CD14-positive monocyte (primary cell): ENCODE measurements around the gene EMC10. TPM values are rescaled to one million over a fixed set of nuclear protein-coding genes. Genes with fewer than 3 reads are reported as not detected.
A peak's percentile ranks its signal among the peaks of the same experiment; 100 is the strongest.

Source experiments
- DNase-seq, 3 donors: peaks; one replicate each; pipeline ENCODE4 v3.0.0-alpha.2; 2011 to 2022
- H2AFZ ChIP-seq: 2 replicates; pipeline ENCODE4 v1.6.0; 2012; ENCODE audit warnings: mild to moderate bottlenecking, low read depth, low read length, inconsistent platforms; ENCODE audit not compliant: insufficient read depth, poor library complexity, severe bottlenecking
- H3K27ac ChIP-seq, 2 donors: 1 replicate in 1 of 2; 2 replicates in 1 of 2; pipeline ENCODE4 v1.5.1; 2012 to 2013; ENCODE audit warnings: low read length in 2 of 2, control low read depth in 1 of 2, inconsistent platforms in 1 of 2, low read depth in 1 of 2, mild to moderate bottlenecking in 1 of 2
- H3K27me3 ChIP-seq, 2 donors: one replicate each; pipeline versions ENCODE4 v1.6.0 to v1.6.1; 2011 to 2013; ENCODE audit warnings: low read length in 2 of 2; ENCODE audit not compliant: control insufficient read depth in 2 of 2, insufficient read depth in 2 of 2
- H3K36me3 ChIP-seq, 2 donors: replicated peaks in 1 of 2; 1 replicate in 1 of 2; 2 replicates in 1 of 2; pipeline versions ENCODE4 v1.5.1 to v1.6.1; 2012 to 2013; ENCODE audit warnings: low read length in 2 of 2, control low read depth in 1 of 2, inconsistent platforms in 1 of 2, mild to moderate bottlenecking in 1 of 2; ENCODE audit not compliant: insufficient read depth in 2 of 2, control insufficient read depth in 1 of 2
- H3K4me1 ChIP-seq, 2 donors: 1 replicate in 1 of 2; 2 replicates in 1 of 2; pipeline versions ENCODE4 v1.5.1 to v1.6.1; 2012 to 2013; ENCODE audit warnings: low read length in 2 of 2, control low read depth in 1 of 2, inconsistent platforms in 1 of 2, mild to moderate bottlenecking in 1 of 2, moderate library complexity in 1 of 2; ENCODE audit not compliant: insufficient read depth in 2 of 2, control insufficient read depth in 1 of 2
- H3K4me2 ChIP-seq: replicated peaks from 2 replicates; pipeline ENCODE3; 2012; ENCODE audit warnings: low read length, moderate library complexity, mild to moderate bottlenecking; ENCODE audit not compliant: poor library complexity, severe bottlenecking; ENCODE audit errors: extremely low read depth
- H3K4me3 ChIP-seq, 3 experiments: fragments of 200-600 bp in 1 of 3; sonication (generic) in 1 of 3; replicated peaks in 1 of 3; 1 replicate in 2 of 3; 2 replicates in 1 of 3; pipeline ENCODE4 v1.5.1; 2011 to 2013; ENCODE audit warnings: low read length in 3 of 3, mild to moderate bottlenecking in 3 of 3, control low read depth in 2 of 3, low read depth in 2 of 3, inconsistent platforms in 1 of 3, moderate library complexity in 1 of 3
- H3K79me2 ChIP-seq: 2 replicates; pipeline ENCODE4 v1.6.0; 2012; ENCODE audit warnings: mild to moderate bottlenecking, control low read depth, inconsistent platforms, low read length, moderate library complexity; ENCODE audit not compliant: insufficient read depth
- H3K9ac ChIP-seq: 2 replicates; pipeline ENCODE4 v1.6.0; 2017; ENCODE audit warnings: low read length, mild to moderate bottlenecking; ENCODE audit not compliant: insufficient read depth, poor library complexity, severe bottlenecking
- H3K9me3 ChIP-seq, 2 donors: replicated peaks in 1 of 2; 1 replicate in 1 of 2; 2 replicates in 1 of 2; pipeline versions ENCODE4 v1.5.1 to v1.6.1; 2012 to 2013; ENCODE audit warnings: low read length in 2 of 2, control low read depth in 1 of 2; ENCODE audit not compliant: control insufficient read depth in 1 of 2, insufficient read depth in 1 of 2
- H4K20me1 ChIP-seq: 2 replicates; pipeline ENCODE4 v1.6.0; 2012; ENCODE audit warnings: mild to moderate bottlenecking, low read length, control low read depth, moderate library complexity; ENCODE audit not compliant: insufficient read depth
- H3K27ac Mint-ChIP-seq, 7 donors: one replicate each; pipeline ENCODE4 v1.8.0; 2020; ENCODE audit warnings: mild to moderate bottlenecking in 7 of 7, mixed read lengths in 7 of 7, moderate library complexity in 6 of 7, inconsistent platforms in 2 of 7
- H3K27me3 Mint-ChIP-seq, 3 donors: one replicate each; pipeline ENCODE4 v1.8.0; 2021 to 2022; ENCODE audit warnings: low read depth in 3 of 3, mild to moderate bottlenecking in 3 of 3, mixed read lengths in 3 of 3, moderate library complexity in 3 of 3, inconsistent platforms in 1 of 3
- H3K36me3 Mint-ChIP-seq, 2 donors: one replicate each; pipeline ENCODE4 v1.8.0; 2020; ENCODE audit warnings: mixed read lengths in 2 of 2, inconsistent platforms in 1 of 2, mild to moderate bottlenecking in 1 of 2
- H3K4me1 Mint-ChIP-seq: one replicate; pipeline ENCODE4 v1.8.0; 2020; ENCODE audit warnings: mild to moderate bottlenecking, mixed read lengths
- H3K4me3 Mint-ChIP-seq, 2 donors: one replicate each; pipeline ENCODE4 v1.8.0; 2020; ENCODE audit warnings: mild to moderate bottlenecking in 2 of 2, mixed read lengths in 2 of 2, moderate library complexity in 1 of 2
- H3K9me3 Mint-ChIP-seq, 7 donors: one replicate each; pipeline ENCODE4 v1.8.0; 2020 to 2022; ENCODE audit warnings: mixed read lengths in 7 of 7, mild to moderate bottlenecking in 6 of 7, moderate library complexity in 6 of 7, inconsistent platforms in 2 of 7
- WGBS: methylation state at CpG from one replicate; pipeline ENCODE4 v1.1.5; 2013; ENCODE audit warnings: missing lambda C conversion rate; ENCODE audit not compliant: insufficient coverage; 5-methylcytosine and 5-hydroxymethylcytosine counted together
- intact Hi-C, 2 donors: fragments of 100-400 bp; cut with micrococcal nuclease; formaldehyde crosslinking; loops; one replicate each; pipeline versions ENCODE4 v1.15.0 to v1.15.1; 2023
- polyA minus RNA-seq: library from RNA; depleted of rRNA, polyadenylated mRNA; stranded (reverse); fragments of >200 nt; gene quantifications from 2 replicates; pipeline ENCODE4 v1.2.3, GENCODE V29; 2012
- polyA plus RNA-seq, 3 donors: library from polyadenylated mRNA; depleted of rRNA in 1 of 3; unstranded in 2 of 3; stranded (reverse) in 1 of 3; fragments of 300-500 nt in 2 of 3; fragments of >200 nt in 1 of 3; fragmentation: Illumina TruSeq in 2 of 3; gene quantifications; 1 replicate in 2 of 3; 2 replicates in 1 of 3; pipeline ENCODE4 v1.2.3, GENCODE V29; 2012 to 2021
- total RNA-seq, 12 experiments: library from RNA in 1 of 12; stranded (reverse) in 1 of 12; fragments of 120-200 nt in 1 of 12; gene quantifications; one replicate each; pipeline ENCODE4 v1.2.4 and lab custom pipeline; 2013 to 2026; ENCODE audit warnings: mixed read lengths in 6 of 12, inconsistent platforms in 1 of 12
- TF ChIP-seq, protein P1 (sequence below): fragments of 200-600 bp; IDR thresholded peaks from one replicate; pipeline ENCODE4 v1.8.0; 2022; ENCODE audit warnings: antibody characterized with exemption, mild to moderate bottlenecking

EMC10 gene
- total RNA-seq (2013), result 91.2 TPM
- 10 to 100 TPM in 1 of 3 donors, 1 to 10 TPM in 2; 8.5 to 50.4 (median 9.3) TPM for polyA plus RNA-seq
- polyA minus RNA-seq, result 47.2 and 80.9 TPM in 2 replicates
- 12.0 to 76.7 (median 63.4) reads per million in 11 experiments for total RNA-seq (lab: John Stamatoyannopoulos, UW)

GRCh38 chr19:50476224-50476906, at the start of gene EMC10, which contains the start of gene GARIN5A:
Gene EMC10 (plus strand): TSS chr19:50476507. CDS start chr19:50476545, 38 bp downstream.
Gene GARIN5A (minus strand): TSS chr19:50476848. CDS start chr19:50476388, 460 bp downstream.
- H3K9ac ChIP-seq, result peak within 1 kb of the TSS; percentile 92
- no peaks in the 10 kb centered on the region for H3K9me3 ChIP-seq
- H3K36me3 Mint-ChIP-seq, result peaks cover 29 to 40% of the 10 kb centered on the region in 2 donors
- H3K4me3 Mint-ChIP-seq, result peak within 1 kb of the TSS; percentile 98 to 99
- H3K4me2 ChIP-seq, result peak within 1 kb of the TSS; percentile 87
- H3K27ac Mint-ChIP-seq, result peak within 1 kb of the TSS; percentile 90 to 96 (median 93)
- peaks cover 0 to 6% (median 6%) of the 10 kb centered on the region in 3 donors for H3K27me3 Mint-ChIP-seq
- peak within 1 kb of the TSS; percentile 64 to 98 (median 97) for H3K4me3 ChIP-seq
- TF ChIP-seq, protein P1, sequence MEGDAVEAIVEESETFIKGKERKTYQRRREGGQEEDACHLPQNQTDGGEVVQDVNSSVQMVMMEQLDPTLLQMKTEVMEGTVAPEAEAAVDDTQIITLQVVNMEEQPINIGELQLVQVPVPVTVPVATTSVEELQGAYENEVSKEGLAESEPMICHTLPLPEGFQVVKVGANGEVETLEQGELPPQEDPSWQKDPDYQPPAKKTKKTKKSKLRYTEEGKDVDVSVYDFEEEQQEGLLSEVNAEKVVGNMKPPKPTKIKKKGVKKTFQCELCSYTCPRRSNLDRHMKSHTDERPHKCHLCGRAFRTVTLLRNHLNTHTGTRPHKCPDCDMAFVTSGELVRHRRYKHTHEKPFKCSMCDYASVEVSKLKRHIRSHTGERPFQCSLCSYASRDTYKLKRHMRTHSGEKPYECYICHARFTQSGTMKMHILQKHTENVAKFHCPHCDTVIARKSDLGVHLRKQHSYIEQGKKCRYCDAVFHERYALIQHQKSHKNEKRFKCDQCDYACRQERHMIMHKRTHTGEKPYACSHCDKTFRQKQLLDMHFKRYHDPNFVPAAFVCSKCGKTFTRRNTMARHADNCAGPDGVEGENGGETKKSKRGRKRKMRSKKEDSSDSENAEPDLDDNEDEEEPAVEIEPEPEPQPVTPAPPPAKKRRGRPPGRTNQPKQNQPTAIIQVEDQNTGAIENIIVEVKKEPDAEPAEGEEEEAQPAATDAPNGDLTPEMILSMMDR, result no peak
- peak within 1 kb of the TSS; percentile 95 for H2AFZ ChIP-seq
- peak; percentile 85 to 93 (median 92) for DNase-seq
- peaks cover 0 to 13% (median 2%) of the 10 kb centered on the region in 7 donors for H3K9me3 Mint-ChIP-seq
- peak within 1 kb of the TSS; percentile 70 to 86 for H3K27ac ChIP-seq
- peaks cover 11 to 12% of the 10 kb centered on the region in 2 donors for H3K4me1 ChIP-seq
- H3K4me1 Mint-ChIP-seq, result peaks cover 14% of the 10 kb centered on the region
- H4K20me1 ChIP-seq, result peaks cover 32% of the 10 kb centered on the region
- H3K27me3 ChIP-seq, result no peaks in the 10 kb centered on the region
- peaks cover 29% of the 10 kb centered on the region for H3K79me2 ChIP-seq
- WGBS, result 5% methylated on average over 58 of the region's 58 CpGs
- peaks cover 26 to 37% of the 10 kb centered on the region in 2 donors for H3K36me3 ChIP-seq
- intact Hi-C loops, result loop anchor here (1.0 to 2.0 kb wide), 2 partner anchors 34 to 35 kb away; partner anchors contain the start of gene JOSD2 (in 2 of the 2)

DNA sequence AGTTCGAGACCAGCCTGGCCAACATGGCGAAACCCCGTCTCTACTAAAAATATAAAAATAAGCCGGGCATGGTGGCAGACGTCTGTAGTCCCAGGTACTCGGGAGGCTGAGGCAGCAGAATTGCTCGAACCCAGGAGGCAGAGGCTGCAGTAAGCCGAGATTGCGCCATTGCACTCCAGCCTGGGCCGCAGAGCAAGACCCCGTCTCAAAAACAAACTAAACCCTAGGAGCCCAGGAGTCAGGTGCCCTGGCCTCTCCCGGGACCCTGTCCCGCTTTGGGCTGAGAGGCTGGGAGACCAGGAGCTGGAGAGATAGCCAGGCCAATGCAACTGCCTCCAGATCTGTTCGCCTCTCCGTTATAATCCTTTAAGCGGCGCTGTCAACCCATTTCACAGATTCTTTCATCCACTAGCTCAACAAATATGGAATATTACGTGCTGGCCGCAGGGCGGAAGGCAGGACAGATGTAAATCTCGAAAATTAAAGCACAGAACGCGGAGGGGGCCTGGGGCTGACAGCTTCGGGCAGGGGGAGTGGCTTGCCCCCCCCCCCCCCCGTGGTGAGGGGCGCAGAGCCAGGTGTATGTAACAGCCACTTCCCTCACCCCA, 48.9 kb upstream of the EMC10 start:
- TF ChIP-seq, protein P1, result no peak
- Histone ChIP-seq H3K36me3 (no peaks in the 10 kb centered on the region), H3K4me3 (peak overlapping the region in 2 of 3 experiments; percentile 30 to 54), H2AFZ (peak overlapping the region; percentile 25), H3K4me2 (peak overlapping the region; percentile 61), H3K27ac (peak overlapping the region; percentile 82 to 83), H3K79me2 (no peaks in the 10 kb centered on the region), H3K9ac (peak overlapping the region; percentile 56), H4K20me1 (no peaks in the 10 kb centered on the region), H3K27me3 (peaks cover 0 to 2% of the 10 kb centered on the region in 2 donors), H3K4me1 (peaks cover 24 to 34% of the 10 kb centered on the region in 2 donors), H3K9me3 (no peaks in the 10 kb centered on the region)
- no peak for DNase-seq
- peak overlapping the region in 6 of 7 donors; percentile 65 to 93 (median 85) for H3K27ac Mint-ChIP-seq
- peak overlapping the region; percentile 64 to 69 for H3K4me3 Mint-ChIP-seq
- H3K27me3 Mint-ChIP-seq, result peaks cover 0 to 10% (median 6%) of the 10 kb centered on the region in 3 donors
- 97% methylated on average over 16 of the region's 26 CpGs for WGBS
- intact Hi-C loops, result no loop called here
- no peaks in the 10 kb centered on the region for H3K36me3 Mint-ChIP-seq
- H3K4me1 Mint-ChIP-seq, result peaks cover 24% of the 10 kb centered on the region
- no peaks in the 10 kb centered on the region for H3K9me3 Mint-ChIP-seq
